T-helper 2 cell treated with Interferon-gamma antibody and Interleukin-4, amounts not matched to agents 5 μg/mL and 100 μg/mL, for 36 hours (primary cell): ENCODE results near the gene MRC2.
"Not testable (repeated sequence)": the region's sequence is repeated elsewhere in the genome, so short reads cannot be mapped to it uniquely, and the experiment has no call there.

Experiments used
- DNase-seq: peaks from one replicate; pipeline ENCODE4 v3.0.0; 2021; ENCODE audit warnings: low spot score
- H3K27ac Mint-ChIP-seq: one replicate; pipeline ENCODE4 v1.8.0; 2021; ENCODE audit warnings: mild to moderate bottlenecking, mixed read lengths
- H3K27me3 Mint-ChIP-seq: one replicate; pipeline ENCODE4 v1.8.0; 2021; ENCODE audit warnings: low read depth, mixed read lengths
- H3K36me3 Mint-ChIP-seq: one replicate; pipeline ENCODE4 v1.8.0; 2021; ENCODE audit warnings: low read depth, mixed read lengths
- H3K4me1 Mint-ChIP-seq: one replicate; pipeline ENCODE4 v1.8.0; 2021; ENCODE audit warnings: low read depth, mixed read lengths
- H3K4me3 Mint-ChIP-seq: one replicate; pipeline ENCODE4 v1.8.0; 2022; ENCODE audit warnings: mild to moderate bottlenecking, moderate library complexity, mixed read lengths
- H3K9me3 Mint-ChIP-seq: one replicate; pipeline ENCODE4 v1.8.0; 2021; ENCODE audit warnings: mixed read lengths

Gene MRC2

DNA sequence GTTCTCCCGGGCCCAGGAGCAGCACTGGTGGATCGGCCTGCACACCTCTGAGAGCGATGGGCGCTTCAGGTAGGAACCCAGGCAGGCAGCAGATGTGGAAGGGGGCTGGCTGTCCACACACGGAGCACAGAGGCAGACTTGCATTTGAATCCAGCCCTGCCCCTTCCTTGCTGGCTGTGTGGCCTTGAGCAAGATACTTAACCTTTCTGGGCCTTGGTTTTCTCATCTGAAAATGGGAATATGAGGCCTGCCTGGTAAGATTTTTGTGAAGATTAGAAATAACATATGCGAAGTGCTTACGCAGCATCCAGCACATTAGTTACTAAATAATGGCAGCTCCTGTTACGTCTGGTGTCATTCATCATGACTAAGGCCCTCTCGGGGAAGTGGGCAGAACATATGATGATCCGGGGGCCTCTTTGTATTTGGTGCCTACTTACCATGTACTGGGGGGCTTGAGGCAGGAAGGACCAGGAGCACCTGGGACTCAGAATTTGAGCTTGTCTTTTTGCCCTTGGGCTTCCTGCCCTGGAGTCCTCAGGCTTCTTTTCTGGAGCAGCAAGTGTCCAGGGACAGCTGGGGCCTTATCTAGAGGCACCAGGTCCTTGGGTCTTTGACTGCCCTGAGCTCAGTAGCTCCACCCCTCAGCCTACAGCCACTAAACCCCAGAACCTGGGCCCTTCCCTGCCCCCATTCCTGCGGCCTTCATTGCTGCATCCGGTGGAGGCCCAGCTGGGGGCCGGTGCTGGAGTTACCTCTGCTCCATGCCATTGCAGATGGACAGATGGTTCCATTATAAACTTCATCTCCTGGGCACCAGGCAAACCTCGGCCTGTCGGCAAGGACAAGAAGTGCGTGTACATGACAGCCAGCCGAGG lies 53.8 kb downstream of the MRC2 start:
- H3K9me3 Mint-ChIP-seq: no peaks in the 10 kb centered on the region

DNA sequence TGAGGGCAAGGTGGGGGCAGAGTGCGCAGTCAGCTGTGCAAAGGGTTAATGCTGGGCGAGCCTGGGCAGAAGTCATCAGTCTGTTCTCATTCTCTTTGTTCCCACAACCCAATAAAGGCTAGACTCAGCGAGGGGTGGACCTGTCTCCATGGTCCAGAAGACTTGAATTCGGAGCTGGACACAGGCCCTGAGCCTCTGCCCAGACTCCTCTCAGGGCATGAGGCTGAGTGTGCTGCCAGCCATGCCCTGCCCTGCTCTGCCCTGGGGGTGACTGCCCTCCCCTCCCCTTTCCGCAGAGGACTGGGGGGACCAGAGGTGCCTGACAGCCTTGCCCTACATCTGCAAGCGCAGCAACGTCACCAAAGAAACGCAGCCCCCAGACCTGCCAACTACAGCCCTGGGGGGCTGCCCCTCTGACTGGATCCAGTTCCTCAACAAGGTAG lies 54.5 kb downstream of the MRC2 start:
- DNase-seq: no peak
- H3K9me3 Mint-ChIP-seq: no peaks in the 10 kb centered on the region
- H3K27ac Mint-ChIP-seq: no peak overlapping the region
- H3K27me3 Mint-ChIP-seq: no peaks in the 10 kb centered on the region
- no peaks in the 10 kb centered on the region for H3K36me3 Mint-ChIP-seq
- H3K4me1 Mint-ChIP-seq: no peaks in the 10 kb centered on the region
- H3K4me3 Mint-ChIP-seq: no peak overlapping the region

More for the DNA sequence above, 53.8 kb downstream of the MRC2 start:
- no peak overlapping the region for H3K27ac Mint-ChIP-seq
- H3K4me3 Mint-ChIP-seq: no peak overlapping the region
- no peaks in the 10 kb centered on the region for H3K27me3 Mint-ChIP-seq
- no peaks in the 10 kb centered on the region for H3K4me1 Mint-ChIP-seq
- no peak for DNase-seq
- H3K36me3 Mint-ChIP-seq: no peaks in the 10 kb centered on the region

DNA sequence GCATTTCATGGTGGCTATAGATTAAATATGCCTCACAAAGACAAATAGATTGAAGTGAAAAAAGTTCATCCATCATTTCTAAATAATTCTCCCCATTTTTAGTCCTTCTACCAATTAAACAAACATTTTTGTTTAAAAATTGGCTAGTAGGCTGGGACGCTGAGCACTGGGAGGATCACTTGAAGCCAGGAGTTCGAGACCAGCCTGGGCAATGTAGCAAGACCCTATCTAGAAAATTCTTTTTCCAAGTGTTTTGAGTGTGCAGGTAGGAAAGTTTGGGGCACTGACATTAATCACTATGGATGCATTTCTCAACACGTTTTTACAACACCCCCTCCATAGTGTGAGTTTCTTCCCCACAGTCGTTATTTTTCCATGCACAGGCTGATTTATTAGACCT lies 56.7 kb downstream of the MRC2 start:
- Mint-ChIP-seq H3K4me1 (no peaks in the 10 kb centered on the region), H3K4me3 (no peak overlapping the region), H3K9me3 (no peaks in the 10 kb centered on the region), H3K27me3 (no peaks in the 10 kb centered on the region), H3K27ac (no peak overlapping the region), H3K36me3 (no peaks in the 10 kb centered on the region)
- DNase-seq: no peak

DNA sequence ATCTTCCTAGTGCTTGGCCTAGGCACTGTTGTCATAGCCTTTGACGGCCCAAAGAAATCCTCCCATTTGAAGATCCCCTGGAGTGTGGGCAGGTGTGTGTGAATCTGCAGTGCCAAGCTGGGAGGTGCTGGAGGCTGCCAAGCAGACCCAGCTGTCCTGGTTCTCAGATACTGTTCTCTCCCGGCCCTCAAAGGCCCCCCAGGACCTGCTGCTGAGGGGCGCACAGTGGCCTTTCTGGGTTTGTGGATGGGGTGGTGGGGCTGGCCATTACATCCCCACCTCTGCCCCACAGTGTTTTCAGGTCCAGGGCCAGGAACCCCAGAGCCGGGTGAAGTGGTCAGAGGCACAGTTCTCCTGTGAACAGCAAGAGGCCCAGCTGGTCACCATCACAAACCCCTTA lies 60.5 kb downstream of the MRC2 start:
- Mint-ChIP-seq H3K27me3 (no peaks in the 10 kb centered on the region), H3K9me3 (no peaks in the 10 kb centered on the region), H3K4me1 (no peaks in the 10 kb centered on the region), H3K4me3 (no peak overlapping the region), H3K36me3 (no peaks in the 10 kb centered on the region), H3K27ac (no peak overlapping the region)
- no peak for DNase-seq

DNA sequence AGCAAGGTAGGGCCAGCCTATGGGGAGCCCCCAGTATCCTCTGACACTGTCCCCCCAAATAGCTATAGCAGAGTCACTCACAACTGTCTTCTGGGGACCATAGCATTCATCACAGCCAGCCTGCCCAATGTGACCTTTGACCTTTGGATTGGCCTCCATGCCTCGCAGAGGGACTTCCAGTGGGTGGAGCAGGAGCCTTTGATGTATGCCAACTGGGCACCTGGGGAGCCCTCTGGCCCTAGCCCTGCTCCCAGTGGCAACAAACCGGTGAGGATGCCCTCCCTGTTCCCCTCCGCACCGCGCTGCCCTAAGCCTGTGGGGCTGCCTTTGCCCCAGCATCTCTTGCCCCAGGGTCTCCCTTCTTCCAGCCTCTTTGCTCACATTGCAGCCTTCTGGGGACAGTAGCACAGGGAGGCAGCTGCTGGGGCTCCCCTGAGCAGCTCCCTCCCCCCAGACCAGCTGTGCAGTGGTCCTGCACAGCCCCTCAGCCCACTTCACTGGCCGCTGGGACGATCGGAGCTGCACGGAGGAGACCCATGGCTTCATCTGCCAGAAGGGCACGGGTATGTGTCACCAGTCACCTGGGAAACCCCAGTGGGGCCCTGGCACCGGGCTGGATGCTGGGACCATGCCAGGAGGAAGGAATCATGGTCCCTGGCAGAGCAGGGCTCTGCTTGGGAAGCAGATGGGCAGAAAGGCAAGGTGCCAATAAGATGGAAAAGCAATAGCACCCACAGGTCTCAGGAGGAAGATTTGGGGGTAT lies 61.1 kb downstream of the MRC2 start:
- no peaks in the 10 kb centered on the region for H3K4me1 Mint-ChIP-seq
- H3K27me3 Mint-ChIP-seq: no peaks in the 10 kb centered on the region
- H3K36me3 Mint-ChIP-seq: no peaks in the 10 kb centered on the region
- no peak for DNase-seq
- H3K27ac Mint-ChIP-seq: no peak overlapping the region
- H3K4me3 Mint-ChIP-seq: no peak overlapping the region
- H3K9me3 Mint-ChIP-seq: no peaks in the 10 kb centered on the region

DNA sequence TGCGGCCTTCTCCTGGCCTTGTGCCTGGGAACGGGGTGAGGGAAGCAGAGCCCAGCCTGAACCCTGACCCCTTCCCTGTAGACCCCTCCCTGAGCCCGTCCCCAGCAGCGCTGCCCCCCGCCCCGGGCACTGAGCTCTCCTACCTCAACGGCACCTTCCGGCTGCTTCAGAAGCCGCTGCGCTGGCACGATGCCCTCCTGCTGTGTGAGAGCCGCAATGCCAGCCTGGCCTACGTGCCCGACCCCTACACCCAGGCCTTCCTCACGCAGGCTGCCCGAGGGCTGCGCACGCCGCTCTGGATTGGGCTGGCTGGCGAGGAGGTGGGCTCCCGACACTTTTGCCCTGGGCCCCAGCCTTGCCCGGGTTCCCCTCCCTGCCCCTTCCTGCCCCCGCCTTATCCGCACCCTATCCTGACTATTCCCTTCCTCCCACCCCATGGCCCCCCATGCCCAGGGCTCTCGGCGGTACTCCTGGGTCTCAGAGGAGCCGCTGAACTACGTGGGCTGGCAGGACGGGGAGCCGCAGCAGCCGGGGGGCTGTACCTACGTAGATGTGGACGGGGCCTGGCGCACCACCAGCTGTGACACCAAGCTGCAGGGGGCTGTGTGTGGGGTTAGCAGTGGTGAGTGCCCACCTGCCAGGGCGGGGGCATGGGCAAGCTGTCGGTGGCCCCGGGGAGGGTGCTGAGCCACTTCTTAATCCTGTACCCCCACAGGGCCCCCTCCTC lies 62.1 kb downstream of the MRC2 start:
- H3K27ac Mint-ChIP-seq: no peak overlapping the region
- H3K9me3 Mint-ChIP-seq: no peaks in the 10 kb centered on the region
- no peaks in the 10 kb centered on the region for H3K27me3 Mint-ChIP-seq
- no peaks in the 10 kb centered on the region for H3K4me1 Mint-ChIP-seq
- no peak overlapping the region for H3K4me3 Mint-ChIP-seq
- H3K36me3 Mint-ChIP-seq: no peaks in the 10 kb centered on the region
- no peak for DNase-seq

DNA sequence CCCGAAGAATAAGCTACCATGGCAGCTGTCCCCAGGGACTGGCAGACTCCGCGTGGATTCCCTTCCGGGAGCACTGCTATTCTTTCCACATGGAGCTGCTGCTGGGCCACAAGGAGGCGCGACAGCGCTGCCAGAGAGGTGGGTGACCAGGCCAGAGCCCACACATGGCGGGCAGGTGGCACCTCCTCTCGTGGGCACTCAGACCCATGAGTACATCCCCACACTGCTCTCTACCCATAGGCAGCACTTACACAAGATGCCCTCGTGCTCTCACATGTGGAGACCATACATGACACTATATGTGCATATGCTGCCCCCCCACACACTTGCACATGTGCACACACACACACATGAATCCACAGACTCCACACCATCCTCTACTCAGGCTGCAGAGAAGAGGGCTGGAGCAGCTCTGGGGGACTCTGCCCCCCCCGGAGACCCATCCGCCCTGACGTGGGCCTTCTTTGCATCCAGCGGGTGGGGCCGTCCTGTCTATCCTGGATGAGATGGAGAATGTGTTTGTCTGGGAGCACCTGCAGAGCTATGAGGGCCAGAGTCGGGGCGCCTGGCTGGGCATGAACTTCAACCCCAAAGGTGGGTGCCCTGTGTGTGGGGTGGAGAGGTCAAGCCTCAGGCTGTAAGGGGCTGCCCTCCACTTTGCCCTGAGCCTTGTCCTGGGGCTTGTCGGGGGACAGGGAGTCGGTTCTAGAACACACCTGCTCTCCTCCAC lies 62.9 kb downstream of the MRC2 start:
- Mint-ChIP-seq H3K9me3 (no peaks in the 10 kb centered on the region), H3K4me1 (no peaks in the 10 kb centered on the region), H3K36me3 (no peaks in the 10 kb centered on the region), H3K4me3 (no peak overlapping the region), H3K27ac (no peak overlapping the region), H3K27me3 (no peaks in the 10 kb centered on the region)
- no peak for DNase-seq

DNA sequence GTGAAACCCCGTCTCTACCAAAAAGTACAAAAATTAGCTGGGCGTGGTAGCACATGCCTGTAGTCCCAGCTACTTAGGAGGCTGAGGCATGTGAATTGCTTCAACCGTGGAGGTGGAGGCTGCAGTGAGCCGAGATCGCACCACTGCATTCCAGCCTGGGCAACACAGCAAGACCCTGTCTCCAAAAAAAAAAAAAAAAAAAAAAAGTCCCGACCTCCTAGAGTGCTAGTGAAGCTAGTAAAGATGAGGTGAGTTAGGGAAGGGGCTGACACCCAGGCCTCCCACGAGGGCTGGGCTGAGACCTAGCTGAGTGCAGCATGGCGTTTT lies 64.1 kb downstream of the MRC2 start:
- H3K36me3 Mint-ChIP-seq, H3K27me3 Mint-ChIP-seq, H3K27ac Mint-ChIP-seq, DNase-seq, H3K4me1 Mint-ChIP-seq, H3K9me3 Mint-ChIP-seq, H3K4me3 Mint-ChIP-seq: not testable (repeated sequence)

DNA sequence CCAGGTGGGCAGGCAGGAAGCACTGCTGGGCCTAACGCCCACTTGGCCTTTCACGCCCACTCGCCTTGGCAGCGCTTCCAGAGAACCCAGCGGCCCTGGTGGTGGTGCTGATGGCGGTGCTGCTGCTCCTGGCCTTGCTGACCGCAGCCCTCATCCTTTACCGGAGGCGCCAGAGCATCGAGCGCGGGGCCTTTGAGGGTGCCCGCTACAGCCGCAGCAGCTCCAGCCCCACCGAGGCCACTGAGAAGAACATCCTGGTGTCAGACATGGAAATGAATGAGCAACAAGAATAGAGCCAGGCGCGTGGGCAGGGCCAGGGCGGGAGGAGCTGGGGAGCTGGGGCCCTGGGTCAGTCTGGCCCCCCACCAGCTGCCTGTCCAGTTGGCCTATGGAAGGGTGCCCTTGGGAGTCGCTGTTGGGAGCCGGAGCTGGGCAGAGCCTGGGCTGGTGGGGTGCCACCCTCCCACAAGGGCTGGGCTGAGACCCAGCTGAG lies 64.7 kb downstream of the MRC2 start:
- Mint-ChIP-seq H3K4me1 (no peaks in the 10 kb centered on the region), H3K27ac (no peak overlapping the region), H3K4me3 (no peak overlapping the region), H3K36me3 (no peaks in the 10 kb centered on the region), H3K9me3 (no peaks in the 10 kb centered on the region), H3K27me3 (no peaks in the 10 kb centered on the region)
- no peak for DNase-seq

DNA sequence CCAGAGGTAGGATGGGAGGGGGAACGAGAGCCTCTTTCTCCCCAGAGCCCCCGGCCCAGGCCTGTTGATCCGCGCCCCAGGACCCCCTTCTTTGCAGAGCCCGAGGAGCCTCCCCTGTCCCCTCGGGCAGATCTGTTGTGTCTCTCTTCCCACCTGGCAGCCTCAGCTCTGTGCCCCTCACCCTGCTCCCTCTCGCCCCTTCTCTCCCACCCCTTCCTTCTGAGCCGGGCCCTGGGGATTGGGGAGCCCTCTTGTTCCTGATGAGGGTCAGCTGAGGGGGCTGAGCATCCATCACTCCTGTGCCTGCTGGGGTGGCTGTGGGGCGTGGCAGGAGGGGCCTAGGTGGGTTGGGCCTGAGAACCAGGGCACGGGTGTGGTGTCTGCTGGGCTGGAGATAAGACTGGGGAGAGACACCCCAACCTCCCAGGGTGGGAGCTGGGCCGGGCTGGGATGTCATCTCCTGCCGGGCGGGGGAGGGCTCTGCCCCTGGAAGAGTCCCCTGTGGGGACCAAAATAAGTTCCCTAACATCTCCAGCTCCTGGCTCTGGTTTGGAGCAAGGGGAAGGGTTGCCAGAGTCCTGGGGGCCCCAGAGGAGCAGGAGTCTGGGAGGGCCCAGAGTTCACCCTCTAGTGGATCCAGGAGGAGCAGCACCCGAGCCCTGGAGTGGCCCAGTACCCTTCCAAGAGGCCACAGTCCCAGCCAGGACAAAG lies 65.4 kb downstream of the MRC2 start:
- Mint-ChIP-seq H3K4me3 (no peak overlapping the region), H3K4me1 (no peaks in the 10 kb centered on the region), H3K9me3 (no peaks in the 10 kb centered on the region), H3K27me3 (no peaks in the 10 kb centered on the region), H3K36me3 (no peaks in the 10 kb centered on the region), H3K27ac (no peak overlapping the region)
- DNase-seq: no peak

DNA sequence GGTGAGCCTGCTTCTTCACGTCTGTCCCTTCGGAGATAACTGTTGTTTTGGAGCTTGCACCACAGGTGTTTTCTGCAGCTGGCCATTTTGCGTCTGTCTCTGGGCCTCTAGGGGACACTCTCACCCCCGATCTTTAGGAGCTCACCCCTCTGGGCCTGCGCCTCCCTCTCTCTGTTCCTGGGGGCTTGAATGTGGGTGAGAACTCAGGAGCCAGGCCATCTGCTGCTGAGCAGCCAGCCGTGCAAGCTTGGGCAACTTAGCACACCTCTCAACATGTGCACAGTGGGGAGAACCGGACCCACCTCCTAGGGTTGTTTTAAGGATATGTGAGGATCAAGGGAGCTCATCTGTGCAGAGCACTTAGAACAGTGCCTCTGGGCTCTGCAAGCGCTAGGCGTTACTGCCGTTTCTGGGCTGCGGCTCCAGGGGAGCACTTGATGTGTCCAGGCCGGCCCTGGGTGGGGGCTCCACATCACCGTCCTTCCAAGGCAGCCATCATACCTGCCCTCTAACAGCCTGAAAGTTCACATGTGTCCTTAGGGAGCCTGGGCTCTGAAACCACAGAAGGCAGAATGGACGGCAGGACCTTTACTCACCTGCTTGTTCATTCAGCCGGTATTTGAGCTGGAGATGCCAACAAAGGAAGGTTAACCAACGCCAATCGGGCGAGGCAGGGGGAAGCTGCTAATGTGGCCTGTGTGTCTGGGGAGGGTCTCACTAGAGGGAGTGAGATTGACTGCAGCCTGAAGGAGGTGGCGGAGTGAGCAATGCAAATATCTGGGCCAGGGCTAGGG lies 66.3 kb downstream of the MRC2 start:
- no peak for DNase-seq
- no peaks in the 10 kb centered on the region for H3K27me3 Mint-ChIP-seq
- no peaks in the 10 kb centered on the region for H3K4me1 Mint-ChIP-seq
- H3K27ac Mint-ChIP-seq: no peak overlapping the region
- H3K9me3 Mint-ChIP-seq: no peaks in the 10 kb centered on the region
- H3K4me3 Mint-ChIP-seq: no peak overlapping the region
- no peaks in the 10 kb centered on the region for H3K36me3 Mint-ChIP-seq

DNA sequence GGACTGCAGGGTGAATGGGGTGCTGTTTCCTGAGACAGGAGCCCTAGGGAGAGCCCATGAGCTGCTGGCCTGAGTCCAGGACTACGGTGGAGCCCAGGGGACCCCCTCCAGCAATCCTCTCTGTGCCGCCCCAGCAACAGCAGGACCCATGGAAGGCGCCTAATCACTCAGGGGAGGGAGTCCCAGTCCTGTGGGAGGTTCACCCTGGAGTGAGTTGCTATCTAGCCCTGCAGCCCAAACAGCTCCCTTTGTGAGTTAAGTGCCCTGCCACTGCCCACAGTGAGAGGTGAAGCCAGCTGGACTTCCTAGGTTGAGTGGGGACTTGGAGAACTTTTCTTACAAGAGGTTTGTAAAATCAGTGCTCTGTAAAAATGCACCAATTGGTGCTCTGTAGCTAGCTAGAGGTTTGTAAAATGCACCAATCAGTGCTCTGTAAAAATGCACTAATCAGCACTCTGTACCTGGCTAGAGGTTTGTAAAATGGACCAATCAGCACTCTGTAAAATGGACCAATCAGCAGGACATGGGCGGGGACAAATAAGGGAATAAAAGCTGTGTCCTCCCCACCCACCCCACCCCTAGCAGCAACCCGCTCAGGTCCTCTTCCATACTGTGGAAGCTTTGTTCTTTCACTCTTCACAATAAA lies 67.7 kb downstream of the MRC2 start:
- not testable (repeated sequence) for H3K27me3 Mint-ChIP-seq, H3K27ac Mint-ChIP-seq, H3K4me3 Mint-ChIP-seq, H3K36me3 Mint-ChIP-seq, H3K4me1 Mint-ChIP-seq, DNase-seq, H3K9me3 Mint-ChIP-seq
